Erythroblast (primary cell): ENCODE results near the gene DZIP1L.

Experiments
- GATA1 ChIP-seq: IDR thresholded peaks from 2 replicates; pipeline ENCODE4 v1.6.1; 2011; ENCODE audit warnings: low read depth, mild to moderate bottlenecking, control low read depth, low read length, moderate library complexity
- POLR2A ChIP-seq: IDR thresholded peaks from 2 replicates; pipeline ENCODE4 v1.6.1; 2011; ENCODE audit warnings: mild to moderate bottlenecking, low read length

DNA sequence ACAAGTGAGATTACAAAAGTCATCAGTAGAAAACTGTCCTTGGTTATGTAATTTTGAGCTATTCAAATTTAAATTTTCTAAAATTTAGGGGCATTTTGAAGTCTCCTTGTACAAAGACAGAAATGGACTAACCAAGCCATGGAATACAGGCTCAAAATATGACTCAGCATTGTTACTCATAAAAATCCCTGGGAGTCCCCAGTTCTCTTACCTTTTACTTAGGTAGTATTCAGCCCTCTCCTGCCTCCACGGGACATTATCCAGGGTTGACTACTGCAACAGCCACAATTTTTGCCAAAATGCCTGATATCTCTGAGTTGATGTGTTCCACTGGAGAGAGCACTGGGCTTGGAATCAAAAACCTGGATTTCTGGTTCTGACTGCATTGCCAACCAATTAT lies 80.5 kb downstream of the DZIP1L start:
- TF ChIP-seq POLR2A (no peak), GATA1 (no peak)
